HL-60/S4 (cell line): Measurements from ENCODE around the gene CXCR1.
"Not testable (repeated sequence)": the region's sequence is repeated elsewhere in the genome, so short reads cannot be mapped to it uniquely, and the experiment has no call there.

Source experiments
- in situ Hi-C: fragments of 300-500 bp; cut with MboI; formaldehyde crosslinking; loops from 2 replicates; pipeline ENCODE4 v1.14.3; 2022; ENCODE audit warnings: low sequenced_read_pairs

Gene CXCR1

DNA sequence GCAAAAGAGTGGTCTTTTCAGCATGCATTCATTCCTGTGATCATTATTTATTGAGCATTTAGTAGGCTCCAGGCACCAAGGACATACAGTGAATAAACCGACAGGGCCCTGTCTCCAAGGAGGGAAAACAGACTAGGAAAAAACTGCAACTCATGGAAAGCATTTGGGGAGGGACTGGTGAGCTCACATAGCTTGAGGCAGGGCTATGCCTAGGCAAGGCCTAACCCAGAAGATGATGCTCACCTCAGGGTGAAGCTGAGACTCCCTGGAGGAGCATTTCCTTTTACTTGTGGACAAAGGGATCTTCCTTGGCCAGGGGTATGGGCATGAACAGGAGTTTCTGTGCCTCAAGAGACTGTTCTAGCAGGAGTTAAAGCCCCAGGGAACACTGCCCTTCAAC is 3.9 kb downstream of the CXCR1 start:
- in situ Hi-C loops: no loop called here

DNA sequence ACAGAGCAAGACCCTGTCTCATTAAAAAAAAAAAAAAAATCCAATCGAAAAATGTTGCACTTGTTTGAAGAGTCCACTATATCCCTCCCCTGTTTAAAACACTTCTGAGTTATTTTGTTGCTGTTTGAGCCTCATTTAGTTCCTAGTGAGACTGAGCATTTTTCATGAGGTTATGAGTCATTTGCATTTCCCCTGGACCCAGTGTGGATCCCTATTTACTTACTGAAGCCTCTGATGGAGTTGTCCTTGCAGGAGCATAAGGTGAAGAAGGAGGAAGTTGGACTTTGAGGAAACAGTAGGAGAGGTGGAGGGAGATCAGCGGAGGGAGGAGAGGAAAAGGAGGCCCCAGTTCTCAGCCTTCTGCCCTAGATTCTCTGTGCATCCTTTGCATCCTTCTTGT is 5.1 kb downstream of the CXCR1 start:
- in situ Hi-C loops: no loop called here

DNA sequence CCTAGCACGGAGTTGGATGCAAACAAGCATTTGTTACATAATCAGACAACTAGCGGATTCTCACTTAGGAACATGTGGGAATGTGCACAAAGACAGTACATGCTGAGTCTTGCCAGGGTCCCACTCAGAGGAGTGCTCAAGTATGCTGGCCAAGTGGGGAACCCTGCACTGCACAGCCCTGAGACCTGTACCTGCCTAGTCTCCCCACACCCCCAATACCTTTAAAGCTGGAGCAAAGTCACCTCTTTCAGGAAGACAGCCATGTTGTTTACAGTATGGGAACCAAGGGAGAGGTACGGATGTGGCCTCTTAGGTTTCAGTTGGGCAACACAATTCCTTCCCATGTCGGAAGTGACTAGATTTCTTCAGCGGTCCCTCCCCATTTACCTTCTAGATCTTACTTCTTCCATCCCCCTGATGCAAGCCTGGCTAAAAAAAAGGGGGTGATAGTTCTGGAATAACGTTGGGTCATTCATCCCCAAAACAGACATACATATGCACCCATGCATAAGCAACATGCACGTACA is 10.7 kb downstream of the CXCR1 start:
- in situ Hi-C loops: no loop called here

DNA sequence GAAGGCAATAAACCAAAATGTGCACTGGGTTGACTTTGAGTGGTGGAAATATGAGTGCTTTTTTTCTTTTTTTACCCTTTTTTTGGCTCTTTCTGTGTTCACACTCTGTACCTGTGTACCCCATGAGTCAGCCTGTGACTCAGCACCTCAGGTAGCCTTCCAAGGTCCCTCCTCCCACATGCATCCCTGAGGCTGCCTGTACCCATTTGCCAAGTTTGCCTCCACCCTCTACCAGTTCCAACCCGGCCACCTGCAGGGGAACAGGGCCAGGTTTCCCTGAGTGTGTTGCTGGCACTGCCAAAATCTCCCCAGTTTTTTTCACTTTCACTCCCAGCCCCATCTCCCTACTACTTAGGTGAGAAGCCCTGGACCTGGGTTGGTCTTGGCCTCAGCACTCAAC is 14.0 kb downstream of the CXCR1 start:
- in situ Hi-C loops: no loop called here

DNA sequence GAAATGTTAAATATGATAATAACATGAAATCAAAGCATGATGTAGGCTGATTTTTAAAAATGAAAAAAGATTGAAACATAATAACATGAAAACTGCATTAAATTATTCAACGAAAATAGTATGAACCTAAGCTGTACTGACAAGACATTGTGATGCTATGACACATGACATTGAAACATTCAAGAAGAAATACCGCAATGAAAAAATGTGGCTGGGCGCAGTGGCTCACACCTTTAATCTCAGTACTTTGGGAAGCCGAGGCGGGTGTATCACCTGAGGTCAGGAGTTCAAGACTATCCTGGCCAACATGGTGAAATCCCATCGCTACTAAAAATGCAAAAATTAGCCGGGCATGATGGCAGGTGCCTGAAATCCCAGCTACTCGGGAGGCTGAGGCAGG is 14.6 kb downstream of the CXCR1 start:
- in situ Hi-C loops: no loop called here

DNA sequence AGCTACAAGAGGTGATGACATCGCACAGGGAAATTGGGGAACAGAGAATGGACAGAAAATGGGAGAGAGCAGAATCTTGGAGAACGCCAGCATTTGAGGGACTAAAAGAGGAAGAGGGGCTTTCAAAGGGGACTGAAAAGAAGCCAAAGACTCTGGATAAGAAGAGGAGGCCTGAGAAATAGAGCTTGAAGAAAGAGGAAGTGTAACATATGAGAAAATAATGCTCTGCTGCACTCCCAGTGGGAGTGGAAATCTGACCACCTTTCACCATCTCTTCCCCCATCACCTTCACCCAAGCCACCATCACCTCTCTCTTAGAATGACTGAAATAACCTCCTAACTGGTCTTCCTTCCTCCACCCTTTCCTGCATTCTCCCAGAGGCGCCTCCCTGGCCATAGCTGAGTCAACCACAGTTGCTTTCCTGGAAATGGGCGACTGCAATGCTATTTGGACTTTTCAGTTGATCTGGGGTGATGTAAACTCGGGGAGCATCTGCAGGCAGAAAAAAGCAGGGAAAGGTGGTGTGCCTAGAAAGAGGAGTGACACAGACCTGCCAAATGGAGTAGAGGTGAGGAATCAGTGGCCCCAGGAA is 16.8 kb downstream of the CXCR1 start:
- in situ Hi-C loops: no loop called here

DNA sequence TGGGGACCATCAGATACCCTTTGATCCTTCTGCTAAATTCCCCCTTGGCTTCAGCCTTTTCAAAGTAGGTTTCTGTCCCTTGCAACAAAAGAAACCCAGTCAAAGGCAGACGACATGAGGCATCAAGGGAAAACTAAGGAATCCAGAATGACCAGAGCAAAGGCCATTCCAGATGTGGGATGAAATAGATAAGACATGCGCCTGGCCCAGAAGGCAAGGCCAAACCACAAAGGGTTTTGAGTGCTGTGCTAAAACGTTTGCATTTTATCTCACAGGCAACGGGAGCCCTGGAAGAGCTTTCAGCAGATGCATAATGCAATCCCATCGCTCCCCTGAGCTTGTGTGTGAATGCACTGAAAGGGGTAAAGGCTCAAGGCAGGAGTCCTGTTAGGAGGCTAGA is 17.7 kb downstream of the CXCR1 start:
- in situ Hi-C loops: no loop called here

DNA sequence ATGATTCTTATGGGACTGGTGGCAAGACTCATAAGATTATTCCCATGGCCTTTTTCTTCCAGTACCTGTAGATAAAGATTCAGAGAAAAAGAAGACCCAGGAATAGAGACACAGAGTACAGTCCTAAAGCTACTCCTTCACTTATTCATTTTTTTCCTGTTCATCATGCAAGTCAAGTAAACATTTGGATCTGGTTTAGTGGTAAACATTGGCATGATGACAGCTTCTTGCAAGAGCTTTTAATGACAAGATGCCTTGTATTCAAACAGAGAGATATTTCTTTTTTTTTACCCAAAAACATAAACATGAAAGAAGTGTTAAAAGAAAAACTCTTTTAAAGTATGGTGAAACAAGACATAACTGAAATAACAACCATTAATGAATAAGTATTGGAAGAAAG is 20.7 kb downstream of the CXCR1 start:
- in situ Hi-C loops: no loop called here

DNA sequence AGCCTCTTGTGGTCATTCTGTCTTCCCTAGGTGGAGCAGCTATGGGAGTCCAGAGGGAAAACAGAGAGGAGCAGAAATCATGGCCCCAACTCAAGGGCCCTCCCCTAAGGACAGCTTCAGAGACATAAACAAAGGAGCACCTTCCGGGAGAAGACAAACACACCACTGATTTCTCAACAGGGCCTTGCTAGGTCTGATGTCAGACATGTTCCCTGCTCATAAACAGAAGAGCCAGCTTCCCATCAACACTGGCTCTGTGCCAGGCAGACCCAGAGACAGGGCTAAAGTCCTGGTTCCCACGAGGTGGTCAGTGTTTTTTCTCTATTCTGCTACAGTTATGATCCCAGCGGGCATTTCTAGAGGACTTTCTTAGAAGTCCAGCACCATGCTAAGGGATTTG is 21.6 kb downstream of the CXCR1 start:
- in situ Hi-C loops: no loop called here

DNA sequence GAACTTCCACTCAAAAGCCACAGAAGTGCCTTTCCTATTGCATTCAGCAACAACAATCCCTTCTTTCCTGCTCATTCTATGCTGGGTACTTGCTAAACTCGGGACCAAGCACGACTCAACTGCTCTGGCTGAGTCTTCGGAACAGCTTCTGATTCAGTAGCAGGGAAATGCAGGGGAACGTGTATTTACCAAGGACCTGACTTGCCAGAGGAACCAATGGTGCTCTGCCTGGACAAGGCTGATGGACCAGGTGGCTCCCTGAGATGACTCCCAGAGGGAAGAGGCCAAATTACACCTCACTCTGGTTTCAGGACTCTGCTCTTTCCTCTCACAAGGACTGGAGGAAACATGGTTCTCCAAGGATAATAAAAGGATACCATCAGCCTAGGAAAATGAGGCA is 28.7 kb downstream of the CXCR1 start:
- in situ Hi-C loops: no loop called here

DNA sequence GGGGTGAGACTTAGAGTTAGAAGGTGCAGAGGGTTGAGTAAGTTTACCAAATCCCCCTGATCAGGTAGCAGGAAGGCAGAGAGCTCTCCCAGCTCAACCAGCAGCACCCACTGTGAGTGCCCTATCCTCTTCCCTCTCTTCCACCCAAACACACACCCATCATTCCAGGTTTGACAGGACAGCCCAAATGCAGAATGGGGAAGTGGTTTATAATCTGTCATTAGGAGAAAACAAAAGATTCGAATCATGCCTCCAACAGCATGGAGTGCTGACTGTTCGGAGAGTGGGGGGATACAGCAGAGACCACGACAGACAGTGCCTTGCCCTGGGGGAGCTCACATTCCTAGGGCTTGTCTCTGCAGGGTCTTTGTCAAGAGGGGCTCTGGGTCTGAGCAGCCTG is 29.2 kb downstream of the CXCR1 start:
- in situ Hi-C loops: no loop called here

DNA sequence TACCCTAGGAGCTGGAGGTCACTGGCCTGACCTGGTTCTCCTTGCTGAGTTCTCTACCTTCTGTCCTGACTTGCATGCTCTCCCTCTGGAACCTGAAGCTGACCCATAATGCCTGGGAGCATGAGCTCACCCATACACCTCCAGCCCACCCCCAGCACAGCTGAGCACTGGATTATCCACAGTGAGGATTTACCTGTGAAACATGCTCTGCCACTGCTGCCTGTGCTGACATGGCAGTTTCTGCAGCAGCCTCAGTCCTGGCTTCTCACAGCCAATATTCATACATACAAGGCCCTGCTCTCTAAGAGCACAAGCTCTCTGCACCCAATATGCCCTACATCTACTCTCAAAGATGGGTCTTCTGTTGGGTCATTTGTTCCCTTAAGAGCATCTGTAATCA is 35.9 kb downstream of the CXCR1 start:
- in situ Hi-C loops: no loop called here

DNA sequence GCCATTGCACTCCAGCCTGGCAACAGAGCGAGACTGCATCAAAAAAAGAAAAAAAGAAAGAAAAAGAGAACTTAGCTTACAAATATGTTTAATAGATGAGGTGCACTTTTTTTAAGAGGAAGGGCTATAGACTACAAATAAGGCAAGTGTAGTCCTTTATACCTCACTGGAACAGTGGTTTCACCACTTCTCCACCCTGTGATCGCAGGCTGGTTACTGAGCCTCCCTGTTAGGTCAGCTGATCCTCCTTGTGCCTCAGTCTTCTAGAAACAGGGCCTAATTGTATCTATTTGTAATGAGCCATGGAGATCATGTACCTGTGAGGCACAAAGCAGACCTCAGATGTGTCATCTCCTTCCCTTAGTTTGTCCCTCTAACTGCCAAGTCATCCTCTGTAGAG is 36.4 kb downstream of the CXCR1 start:
- in situ Hi-C loops: no loop called here

DNA sequence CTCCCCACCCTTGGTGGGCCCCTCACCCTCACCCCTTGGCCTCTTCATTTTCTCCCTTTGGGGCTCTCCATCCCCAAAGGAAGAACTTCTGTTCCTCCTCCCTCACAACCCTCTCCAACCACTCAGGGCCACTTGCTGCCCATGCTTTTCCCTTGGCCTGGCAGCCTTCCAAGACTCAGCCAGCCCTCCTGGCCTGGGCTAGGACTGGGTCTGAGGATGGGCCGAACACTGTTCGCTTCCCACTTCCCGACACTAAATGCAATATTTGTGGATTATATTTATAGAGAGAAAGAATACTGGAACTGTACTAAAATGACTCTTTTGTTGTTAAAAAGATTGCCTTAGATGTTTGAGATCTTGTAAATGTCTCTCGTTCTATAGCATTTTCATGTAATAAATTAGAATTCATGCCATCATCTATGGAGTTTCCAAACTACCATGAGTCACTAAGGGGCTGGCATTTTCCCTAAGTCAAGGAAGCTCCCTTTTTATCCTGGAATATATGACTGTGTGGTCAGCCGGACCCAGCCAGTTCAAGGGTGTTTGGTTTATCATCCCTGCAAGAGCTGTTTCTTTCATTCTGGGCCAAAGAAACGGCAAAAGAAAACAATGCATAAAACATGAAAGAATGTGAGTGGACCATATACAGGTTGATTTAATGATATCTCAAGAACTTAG is 37.2 kb downstream of the CXCR1 start:
- in situ Hi-C loops: no loop called here

DNA sequence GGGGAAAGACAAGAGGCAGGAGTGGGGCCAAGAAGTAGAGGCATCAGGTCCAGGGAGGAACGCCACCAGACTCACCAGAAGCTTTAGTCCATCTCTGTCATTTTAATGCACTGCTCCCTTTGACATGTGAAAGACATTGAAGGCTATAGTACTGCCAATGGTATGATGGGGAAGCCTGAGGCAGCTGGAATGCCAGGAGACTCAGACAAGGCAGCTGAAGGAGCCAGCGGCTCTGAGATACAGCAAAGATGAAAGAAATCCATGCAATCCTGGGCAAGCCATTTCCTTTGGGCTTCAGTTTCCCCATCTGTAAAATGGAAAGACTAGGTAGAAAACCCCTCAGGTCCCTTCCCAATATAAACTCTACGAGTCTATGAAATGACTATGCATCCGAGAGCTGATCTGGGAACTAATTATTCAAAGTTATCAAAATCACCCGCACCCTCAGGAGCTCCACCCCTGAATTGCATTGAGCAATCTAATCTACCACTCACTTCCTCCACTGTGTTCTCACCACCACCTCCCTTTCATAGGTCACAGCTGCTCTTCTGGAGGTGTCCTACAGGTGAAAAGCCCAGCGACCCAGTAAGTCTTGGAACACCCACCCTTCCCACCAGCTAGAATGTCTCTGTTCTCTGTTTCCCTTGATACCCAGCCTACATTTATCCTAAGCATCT is 37.8 kb downstream of the CXCR1 start:
- in situ Hi-C loops: no loop called here

DNA sequence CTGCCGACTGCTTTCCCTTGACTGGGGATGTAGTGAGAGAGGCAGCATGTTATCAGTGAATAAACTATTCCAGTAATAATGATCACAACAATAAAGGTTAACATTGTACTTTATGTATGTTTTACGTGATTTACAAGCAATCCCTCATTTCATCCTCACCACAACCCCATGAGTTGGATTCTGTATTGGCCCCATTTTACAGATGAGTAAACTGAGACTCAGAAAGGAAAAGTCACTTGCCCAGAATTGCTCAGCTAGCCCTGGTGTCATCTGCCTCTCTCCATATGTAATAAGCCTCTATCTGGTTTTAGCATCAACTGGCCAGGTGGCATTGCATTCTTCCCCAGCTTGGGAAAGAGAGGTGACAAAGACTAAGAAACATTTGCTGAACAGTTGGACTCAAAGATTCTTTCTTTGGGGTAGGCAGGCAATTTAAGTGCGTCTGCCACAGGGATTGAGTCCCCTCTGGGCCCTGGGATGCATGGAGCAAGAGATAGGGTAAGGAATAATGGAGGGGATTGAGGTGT is 38.8 kb downstream of the CXCR1 start:
- in situ Hi-C loops: no loop called here

DNA sequence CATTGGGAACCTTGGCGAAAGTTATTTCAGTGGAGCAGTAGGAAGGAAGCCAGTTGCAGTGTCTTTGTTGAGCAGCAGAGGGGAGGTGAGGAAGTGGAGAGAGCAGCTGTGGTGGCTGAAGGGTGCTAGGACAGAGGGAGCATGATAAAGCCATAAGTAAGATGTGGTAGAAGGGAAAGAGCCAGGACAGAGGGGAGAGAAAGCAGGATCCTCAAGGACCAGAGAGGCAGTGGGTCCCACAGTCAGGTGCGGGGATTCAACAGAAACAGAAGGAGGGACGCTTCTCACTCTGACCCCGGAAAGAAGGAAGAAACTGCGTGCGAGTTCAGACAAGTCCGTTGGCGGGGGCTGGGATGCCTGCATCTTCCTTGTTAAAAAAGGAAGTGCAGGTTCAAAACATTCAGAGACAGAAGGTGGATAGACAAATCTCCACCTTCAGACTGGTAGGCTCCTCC is 41.1 kb downstream of the CXCR1 start, which contains the start of gene CXCR2:
Gene CXCR2 (plus strand): TSS at position 403 of the 455 bp plus-strand sequence. CDS start 8,774 bp downstream, outside the sequence.
- in situ Hi-C loops: no loop called here

DNA sequence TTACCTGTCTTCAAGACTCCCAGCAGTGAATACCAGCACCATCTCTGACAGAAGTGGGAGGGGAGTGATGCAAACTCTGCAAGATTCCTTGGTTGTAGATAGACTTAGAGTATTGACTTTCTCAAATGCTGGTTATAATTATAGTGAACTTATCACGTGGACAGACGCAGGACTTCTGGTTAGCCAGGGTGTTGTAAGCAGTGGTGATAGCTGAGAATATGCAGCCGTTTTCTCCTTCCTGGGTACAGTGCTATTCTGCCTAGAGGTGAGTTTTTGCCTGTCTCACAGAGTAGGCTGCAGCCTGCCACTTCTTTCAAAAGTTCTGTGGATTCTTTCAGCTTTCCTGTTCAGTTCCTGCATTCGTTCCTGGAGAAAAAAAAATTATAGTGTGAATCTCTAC is 41.7 kb downstream of the CXCR1 start:
- in situ Hi-C loops: no loop called here

DNA sequence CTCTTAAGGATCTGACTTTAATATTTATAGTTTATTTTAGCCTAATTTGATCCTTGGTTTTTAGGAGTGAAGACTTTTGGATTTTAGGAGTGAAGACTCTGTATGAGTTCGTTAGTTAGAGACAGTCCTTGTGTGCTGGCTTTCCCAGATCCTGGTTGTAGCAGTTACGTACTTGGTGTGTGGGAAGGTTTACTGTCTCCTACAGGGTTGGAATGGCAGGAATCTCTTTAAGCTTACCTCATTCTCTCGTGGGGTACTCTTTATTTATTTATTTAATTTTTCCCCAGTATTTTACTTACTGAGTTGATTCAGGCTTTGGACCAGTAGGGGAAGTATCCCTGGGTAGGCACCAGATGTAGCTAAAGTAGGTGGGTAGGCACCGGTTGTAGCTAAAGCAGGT is 42.8 kb downstream of the CXCR1 start:
- in situ Hi-C loops: no loop called here

DNA sequence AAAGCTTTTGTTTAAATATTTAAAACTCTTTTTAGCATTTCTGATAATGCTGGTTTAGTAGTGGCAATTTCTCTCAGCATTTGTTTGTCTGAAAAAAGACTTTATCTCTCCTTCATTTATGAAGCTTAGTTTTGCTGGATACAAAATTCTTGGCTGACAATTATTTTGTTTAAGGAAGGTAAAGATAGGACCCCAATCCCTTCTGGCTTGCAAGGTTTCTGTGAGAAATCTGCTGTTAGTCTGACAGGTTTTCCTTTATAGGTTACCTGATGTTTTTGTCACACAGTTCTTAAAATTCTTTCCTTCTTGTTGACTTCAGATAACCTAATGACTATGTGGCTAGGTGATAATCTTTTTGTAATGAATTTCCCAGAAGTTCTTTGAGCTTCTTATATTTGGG is 44.5 kb downstream of the CXCR1 start:
- in situ Hi-C loops: not testable (repeated sequence)

DNA sequence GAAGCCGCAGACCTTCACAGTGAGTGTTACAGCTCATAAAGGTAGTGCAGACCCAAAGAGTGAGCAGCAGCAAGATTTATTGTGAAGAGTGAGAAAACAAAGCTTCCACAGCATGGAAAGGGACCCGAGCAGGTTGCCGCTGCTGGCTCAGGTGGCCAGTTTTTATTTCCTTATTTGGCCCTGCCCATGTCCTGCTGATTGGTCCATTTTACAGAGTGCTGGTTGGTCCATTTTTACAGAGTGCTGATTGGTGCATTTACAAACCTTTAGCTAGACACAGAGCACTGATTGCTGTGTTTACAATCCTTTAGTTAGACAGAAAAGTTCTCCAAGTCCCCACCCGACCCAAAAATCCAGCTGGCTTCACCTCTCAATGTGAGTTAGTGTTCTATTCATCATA is 45.0 kb downstream of the CXCR1 start:
- in situ Hi-C loops: not testable (repeated sequence)
